NT2/D1 (cell line): ENCODE results near the gene TDRD9.

Experiments used
- SUZ12 ChIP-seq: IDR thresholded peaks from 2 replicates; pipeline ENCODE4 v1.6.1; 2011; ENCODE audit not compliant: insufficient read length, insufficient read depth; ENCODE audit errors: extremely low read depth
- YY1 ChIP-seq: IDR thresholded peaks from 2 replicates; pipeline ENCODE4 v1.6.1; 2011; ENCODE audit not compliant: insufficient read length, insufficient read depth

- TF ChIP-seq YY1: no peak
- no peak for TF ChIP-seq SUZ12
These were observed 135.7 kb downstream of the TDRD9 start for GRCh38 chr14:104064003-104064402.
